MCF 10A (cell line): ENCODE data around the gene KRT7. TPM values are rescaled to one million over a fixed set of nuclear protein-coding genes. Genes with fewer than 3 reads are reported as not detected.
A peak's percentile ranks its signal among the peaks of the same experiment; 100 is the strongest.

ENCODE experiments used
- BruUV-seq: library from RNA; stranded (reverse); fragments of 400-500 nt; replicated peaks from 2 replicates; lab custom pipeline; 2021; lab: Mats Ljungman, UMichigan
- CTCF ChIA-PET: fragments of 300-600 bp; sonication (Branson Sonifier 250); formaldehyde crosslinking; extraction: SDS; loops from one replicate; lab custom pipeline; 2021; ENCODE audit warnings: antibody characterized with exemption, inconsistent platforms; lab: Yijun Ruan, JAX
- POLR2A ChIA-PET: fragments of 300-600, 350-650 bp; sonication (Branson Sonifier 250); formaldehyde crosslinking; extraction: SDS; loops from one replicate; lab custom pipeline; 2020; ENCODE audit warnings: antibody characterized with exemption, inconsistent platforms; lab: Yijun Ruan, JAX
- DNase-seq: peaks from one replicate; pipeline ENCODE4 v3.0.0-alpha.2; 2018; ENCODE audit not compliant: unreplicated experiment
- H3K27ac Mint-ChIP-seq: one replicate; pipeline ENCODE4 v1.8.0; 2022; ENCODE audit warnings: mild to moderate bottlenecking, low read depth, mixed read lengths; ENCODE audit not compliant: unreplicated experiment
- H3K27me3 Mint-ChIP-seq: one replicate; pipeline ENCODE4 v1.8.0; 2022; ENCODE audit warnings: mixed read lengths; ENCODE audit not compliant: insufficient read depth, unreplicated experiment
- H3K36me3 Mint-ChIP-seq: one replicate; pipeline ENCODE4 v1.8.0; 2022; ENCODE audit warnings: mild to moderate bottlenecking, moderate library complexity, mixed read lengths; ENCODE audit not compliant: insufficient read depth, unreplicated experiment
- H3K4me1 Mint-ChIP-seq: one replicate; pipeline ENCODE4 v1.8.0; 2022; ENCODE audit warnings: mixed read lengths; ENCODE audit not compliant: insufficient read depth, unreplicated experiment
- H3K4me3 Mint-ChIP-seq: one replicate; pipeline ENCODE4 v1.8.0; 2022; ENCODE audit warnings: mild to moderate bottlenecking, moderate library complexity, mixed read lengths; ENCODE audit not compliant: unreplicated experiment
- H3K9me3 Mint-ChIP-seq: one replicate; pipeline ENCODE4 v1.8.0; 2022; ENCODE audit warnings: mixed read lengths; ENCODE audit not compliant: unreplicated experiment
- CTCF ChIP-seq: fragments of 200-600 bp; IDR thresholded peaks from one replicate; pipeline ENCODE4 v1.8.0; 2022; ENCODE audit warnings: antibody characterized with exemption, mild to moderate bottlenecking; ENCODE audit not compliant: unreplicated experiment
- intact Hi-C: fragments of 100-400 bp; cut with micrococcal nuclease; formaldehyde crosslinking; loops from 2 replicates; pipeline ENCODE4 v1.14.1; 2022
- total RNA-seq: library from RNA; stranded (reverse); gene quantifications from 2 replicates; pipeline ENCODE4 v1.2.3, GENCODE V29; 2022

The KRT7 gene
- total RNA-seq, 1 experiment from 2014 or later = 3,360 TPM

GRCh38 chr12:52200781-52201450 is 32.1 kb upstream of the KRT7 start:
- ChIA-PET CTCF (interaction anchor here (0.7 to 2.1 kb wide), 4 partner anchors 12 to 78 kb away, joined by 3 to 6 read pairs (median 4); no protein-coding TSS in a partner anchor), POLR2A (interaction anchor here (1.4 to 2.1 kb wide), 3 partner anchors 9 to 46 kb away, joined by 4 to 10 read pairs (median 5); partner anchors contain the start of gene KRT80)
- no peak for DNase-seq
- TF ChIP-seq CTCF = no peak
- H3K27ac Mint-ChIP-seq = no peak overlapping the region
- peaks cover 6% of the 10 kb centered on the region for H3K36me3 Mint-ChIP-seq
- H3K4me1 Mint-ChIP-seq = peaks cover 48% of the 10 kb centered on the region
- no peaks in the 10 kb centered on the region for H3K9me3 Mint-ChIP-seq
- BruUV-seq = no TSS peak
- intact Hi-C loops = no loop called here
- H3K4me3 Mint-ChIP-seq = no peak overlapping the region
- no peaks in the 10 kb centered on the region for H3K27me3 Mint-ChIP-seq

GRCh38 chr12:52201451-52201839 is 31.6 kb upstream of the KRT7 start:
- Mint-ChIP-seq H3K4me1 (peaks cover 51% of the 10 kb centered on the region), H3K27me3 (no peaks in the 10 kb centered on the region), H3K36me3 (peaks cover 6% of the 10 kb centered on the region), H3K4me3 (no peak overlapping the region), H3K27ac (no peak overlapping the region), H3K9me3 (no peaks in the 10 kb centered on the region)
- no TSS peak for BruUV-seq
- no peak for DNase-seq
- POLR2A ChIA-PET = interaction anchor here (2.1 kb wide), 1 partner anchor 9 kb away, joined by 10 read pairs; the partner anchor contains the start of gene KRT80
- intact Hi-C loops = no loop called here
- TF ChIP-seq CTCF = no peak
- CTCF ChIA-PET = interaction anchor here (0.7 to 2.1 kb wide), 3 partner anchors 11 to 78 kb away, joined by 3 to 6 read pairs (median 3); no protein-coding TSS in a partner anchor

- TF ChIP-seq CTCF = no peak
- H3K4me3 Mint-ChIP-seq = no peak overlapping the region
- CTCF ChIA-PET = interaction anchor here (2.1 kb wide), 1 partner anchor 77 kb away, joined by 6 read pairs; no protein-coding TSS in a partner anchor
- no TSS peak for BruUV-seq
- no peaks in the 10 kb centered on the region for H3K9me3 Mint-ChIP-seq
- POLR2A ChIA-PET = interaction anchor here (2.1 kb wide), 1 partner anchor 10 kb away, joined by 10 read pairs; the partner anchor contains the start of gene KRT80
- no peak for DNase-seq
- H3K27ac Mint-ChIP-seq = peak overlapping the region; percentile 68
- H3K27me3 Mint-ChIP-seq = no peaks in the 10 kb centered on the region
- intact Hi-C loops = no loop called here
- peaks cover 50% of the 10 kb centered on the region for H3K4me1 Mint-ChIP-seq
- peaks cover 6% of the 10 kb centered on the region for H3K36me3 Mint-ChIP-seq
These were observed 30.5 kb upstream of the KRT7 start for GRCh38 chr12:52202361-52203078.
